ENCODE measurements around the gene SEL1L.

DNA sequence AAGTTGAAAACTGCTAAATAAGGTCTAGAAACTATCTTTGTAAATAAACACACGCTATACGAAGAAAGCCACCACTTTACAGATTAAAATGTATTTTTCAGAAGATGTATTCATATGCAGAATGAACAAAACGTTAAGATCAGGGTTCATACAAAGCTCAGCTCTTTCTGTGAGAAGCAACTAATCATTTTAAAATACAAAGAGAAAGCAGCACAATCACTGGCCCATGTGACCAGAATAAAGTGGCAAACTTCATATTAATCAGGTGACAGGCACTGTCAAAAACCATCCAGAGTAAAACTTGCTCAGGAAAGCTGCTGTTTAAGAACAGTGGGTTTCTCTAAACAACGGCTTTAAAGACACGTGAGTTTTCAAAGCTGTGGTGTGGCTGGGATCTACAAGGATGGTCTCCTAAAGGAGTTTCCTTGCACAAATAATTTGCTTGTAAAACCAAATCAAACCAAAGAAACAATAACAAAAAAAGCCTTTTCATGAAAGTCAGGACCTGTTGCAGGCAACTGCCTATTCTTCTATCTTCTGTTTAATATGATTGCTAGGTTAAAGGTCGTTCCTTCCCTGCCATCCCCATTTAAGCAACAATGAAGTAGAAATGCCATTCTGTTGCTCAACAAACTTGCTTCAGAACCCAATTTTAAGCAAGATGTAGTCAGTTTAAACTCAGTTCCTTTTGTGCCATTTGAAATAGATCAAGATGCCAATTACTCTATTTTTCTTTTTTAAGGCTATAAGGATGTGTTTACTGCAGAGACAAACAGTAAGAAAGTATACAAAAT is 22.3 kb downstream of the SEL1L start:
- TF ChIP-seq, protein P1, sequence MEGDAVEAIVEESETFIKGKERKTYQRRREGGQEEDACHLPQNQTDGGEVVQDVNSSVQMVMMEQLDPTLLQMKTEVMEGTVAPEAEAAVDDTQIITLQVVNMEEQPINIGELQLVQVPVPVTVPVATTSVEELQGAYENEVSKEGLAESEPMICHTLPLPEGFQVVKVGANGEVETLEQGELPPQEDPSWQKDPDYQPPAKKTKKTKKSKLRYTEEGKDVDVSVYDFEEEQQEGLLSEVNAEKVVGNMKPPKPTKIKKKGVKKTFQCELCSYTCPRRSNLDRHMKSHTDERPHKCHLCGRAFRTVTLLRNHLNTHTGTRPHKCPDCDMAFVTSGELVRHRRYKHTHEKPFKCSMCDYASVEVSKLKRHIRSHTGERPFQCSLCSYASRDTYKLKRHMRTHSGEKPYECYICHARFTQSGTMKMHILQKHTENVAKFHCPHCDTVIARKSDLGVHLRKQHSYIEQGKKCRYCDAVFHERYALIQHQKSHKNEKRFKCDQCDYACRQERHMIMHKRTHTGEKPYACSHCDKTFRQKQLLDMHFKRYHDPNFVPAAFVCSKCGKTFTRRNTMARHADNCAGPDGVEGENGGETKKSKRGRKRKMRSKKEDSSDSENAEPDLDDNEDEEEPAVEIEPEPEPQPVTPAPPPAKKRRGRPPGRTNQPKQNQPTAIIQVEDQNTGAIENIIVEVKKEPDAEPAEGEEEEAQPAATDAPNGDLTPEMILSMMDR (IDR thresholded peaks at IDR 0.05), result no peak
- TF ChIP-seq POLR2A (IDR thresholded peaks at IDR 0.05) (no peak), POLR2AphosphoS5 (IDR thresholded peaks at IDR 0.05) (no peak)
